CD4-positive, alpha-beta T cell (primary cell): ENCODE data around the gene TRAPPC2B. TPM values are rescaled to one million over a fixed set of nuclear protein-coding genes. Genes with fewer than 3 reads are reported as not detected.

Experiments used
- ATAC-seq: fragments of 200-7000 bp; cut with Tn5 transposase; one replicate; pipeline ENCODE4 v1.10.0; 2022; ENCODE audit warnings: mild to moderate bottlenecking; ENCODE audit not compliant: poor library complexity
- CTCF ChIA-PET: fragments of 350-600 bp; sonication (Branson Sonifier 250); formaldehyde crosslinking; loops from one replicate; lab custom pipeline; 2021; ENCODE audit warnings: antibody characterized with exemption, inconsistent platforms; lab: Charles Lee
- POLR2A ChIA-PET: fragments of 350-600 bp; sonication (Branson Sonifier 250); formaldehyde crosslinking; loops from one replicate; lab custom pipeline; 2021; ENCODE audit warnings: antibody characterized with exemption, inconsistent platforms; lab: Charles Lee
- DNase-seq, 14 experiments: peaks; one replicate each; pipeline ENCODE4 v3.0.0-alpha.2; 2013 to 2020; ENCODE audit warnings: mixed read lengths in 2 of 14
- H3K27ac ChIP-seq, 2 donors: one replicate each; pipeline versions ENCODE4 v1.5.1 to v1.7.0; 2013; ENCODE audit warnings: low read length in 2 of 2, low read depth in 1 of 2, mild to moderate bottlenecking in 1 of 2
- H3K27me3 ChIP-seq, 2 experiments: 1 replicate in 1 of 2; 2 replicates in 1 of 2; pipeline versions ENCODE4 v1.6.1 to v1.7.0; 2013; ENCODE audit warnings: low read length in 2 of 2, control low read depth in 1 of 2, mild to moderate bottlenecking in 1 of 2, moderate library complexity in 1 of 2; ENCODE audit not compliant: insufficient read depth in 2 of 2, control insufficient read depth in 1 of 2
- H3K36me3 ChIP-seq: one replicate; pipeline ENCODE4 v1.6.1; 2013; ENCODE audit warnings: low read length, control low read depth; ENCODE audit not compliant: insufficient read depth
- H3K4me1 ChIP-seq: one replicate; pipeline ENCODE4 v1.6.1; 2013; ENCODE audit warnings: low read length, control low read depth; ENCODE audit not compliant: insufficient read depth
- H3K4me3 ChIP-seq: one replicate; pipeline ENCODE4 v1.5.1; 2013; ENCODE audit warnings: mild to moderate bottlenecking, low read length, moderate library complexity
- H3K9me3 ChIP-seq, 2 experiments: 1 replicate in 1 of 2; 2 replicates in 1 of 2; pipeline versions ENCODE4 v1.6.1 to v1.7.0; 2013; ENCODE audit warnings: low read length in 2 of 2, mild to moderate bottlenecking in 2 of 2, control low read depth in 1 of 2, moderate library complexity in 1 of 2; ENCODE audit not compliant: control insufficient read depth in 1 of 2, insufficient read depth in 1 of 2
- H3K27ac Mint-ChIP-seq: one replicate; pipeline ENCODE4 v1.8.0; 2020; ENCODE audit warnings: mixed read lengths
- H3K27me3 Mint-ChIP-seq: one replicate; pipeline ENCODE4 v1.8.0; 2021; ENCODE audit warnings: mixed read lengths
- H3K36me3 Mint-ChIP-seq: one replicate; pipeline ENCODE4 v1.8.0; 2021; ENCODE audit warnings: low read depth, mixed read lengths
- H3K4me1 Mint-ChIP-seq: one replicate; pipeline ENCODE4 v1.8.0; 2021; ENCODE audit warnings: low read depth, mixed read lengths
- H3K4me3 Mint-ChIP-seq: one replicate; pipeline ENCODE4 v1.8.0; 2020; ENCODE audit warnings: mild to moderate bottlenecking, mixed read lengths
- H3K9me3 Mint-ChIP-seq: one replicate; pipeline ENCODE4 v1.8.0; 2020; ENCODE audit warnings: mixed read lengths
- CTCF ChIP-seq: fragments of 200-600 bp; IDR thresholded peaks from one replicate; pipeline ENCODE4 v1.8.0; 2022; ENCODE audit warnings: antibody characterized with exemption, mild to moderate bottlenecking
- intact Hi-C, 2 experiments: fragments of 100-400 bp; cut with DNase I in 1 of 2; cut with micrococcal nuclease in 1 of 2; formaldehyde crosslinking; loops; one replicate each; pipeline versions ENCODE4 v1.15.1 to v1.9.0; 2023 to 2025; cut with DNase I, micrococcal nuclease
- total RNA-seq, 174 experiments: library from RNA in 2 of 174; stranded (reverse) in 2 of 174; gene quantifications; one replicate each; pipeline ENCODE4 v1.2.3 and lab custom pipeline; 2021 to 2026

The TRAPPC2B gene
- total RNA-seq, 2 experiments from 2014 or later, result 11.5 to 12.7 TPM

GRCh38 chr19:57380923-57381322, 17.6 kb downstream of the TRAPPC2B start:
- CTCF ChIA-PET, result no interaction called here
- Mint-ChIP-seq H3K27me3 (no peaks in the 10 kb centered on the region), H3K4me3 (no peak overlapping the region), H3K9me3 (peaks cover 19% of the 10 kb centered on the region), H3K36me3 (peaks cover 56% of the 10 kb centered on the region), H3K4me1 (no peaks in the 10 kb centered on the region), H3K27ac (no peak overlapping the region)
- no peak for DNase-seq
- no peaks in the 10 kb centered on the region for H3K4me1 ChIP-seq
- ATAC-seq, result no peak
- H3K36me3 ChIP-seq, result no peaks in the 10 kb centered on the region
- H3K4me3 ChIP-seq, result no peak overlapping the region
- no peak overlapping the region for H3K27ac ChIP-seq
- H3K9me3 ChIP-seq, result peaks cover 37 to 52% of the 10 kb centered on the region in 2 experiments
- POLR2A ChIA-PET, result no interaction called here
- intact Hi-C loops, result no loop called here
- no peaks in the 10 kb centered on the region for H3K27me3 ChIP-seq
- TF ChIP-seq CTCF, result no peak

GRCh38 chr19:57382806-57383488, 19.6 kb downstream of the TRAPPC2B start:
- Mint-ChIP-seq H3K4me1 (no peaks in the 10 kb centered on the region), H3K27me3 (no peaks in the 10 kb centered on the region), H3K27ac (no peak overlapping the region), H3K36me3 (peaks cover 46% of the 10 kb centered on the region), H3K4me3 (no peak overlapping the region), H3K9me3 (peaks cover 18% of the 10 kb centered on the region)
- Histone ChIP-seq H3K9me3 (peaks cover 27 to 31% of the 10 kb centered on the region in 2 experiments), H3K27ac (no peak overlapping the region), H3K4me1 (no peaks in the 10 kb centered on the region), H3K27me3 (no peaks in the 10 kb centered on the region), H3K36me3 (no peaks in the 10 kb centered on the region), H3K4me3 (no peak overlapping the region)
- DNase-seq (no peak), ATAC-seq (no peak)
- POLR2A ChIA-PET, result no interaction called here
- no peak for TF ChIP-seq CTCF
- intact Hi-C loops, result no loop called here
- CTCF ChIA-PET, result no interaction called here

- peak overlapping the region; percentile 98 for H3K4me3 Mint-ChIP-seq
- Histone ChIP-seq H3K4me3 (peak overlapping the region; percentile 86), H3K27me3 (no peaks in the 10 kb centered on the region), H3K36me3 (peaks cover 15% of the 10 kb centered on the region), H3K9me3 (peaks cover 0 to 10% of the 10 kb centered on the region in 2 experiments), H3K4me1 (peaks cover 18% of the 10 kb centered on the region), H3K27ac (peak overlapping the region; percentile 86 to 95)
- intact Hi-C loops, result loop anchor here (1.0 to 2.0 kb wide), 7 partner anchors 22 to 190 kb away; partner anchors contain the start of genes ZNF749 (in 2 of the 2), TRAPPC2B (in 1 of the 2), ZNF17 (in 1 of the 2) and ZNF547 (in 1 of the 2)
- ChIA-PET CTCF (interaction anchor here (0.6 to 1.6 kb wide), 3 partner anchors 17 to 293 kb away, joined by 3 to 7 read pairs (median 3); partner anchors contain the start of gene ZNF551), POLR2A (interaction anchor here (0.6 to 1.9 kb wide), 18 partner anchors 17 to 794 kb away, joined by 3 to 12 read pairs (median 4); partner anchors contain the start of genes TRAPPC2B, ZNF154, ZNF264 and ZNF274)
- H3K27me3 Mint-ChIP-seq, result no peaks in the 10 kb centered on the region
- no peak for ATAC-seq
- no peak for TF ChIP-seq CTCF
- H3K4me1 Mint-ChIP-seq, result peaks cover 33% of the 10 kb centered on the region
- DNase-seq, result no peak
- H3K36me3 Mint-ChIP-seq, result peaks cover 71% of the 10 kb centered on the region
- peaks cover 12% of the 10 kb centered on the region for H3K9me3 Mint-ChIP-seq
- peak overlapping the region; percentile 95 for H3K27ac Mint-ChIP-seq
These were observed 25.9 kb downstream of the TRAPPC2B start for GRCh38 chr19:57389194-57389729.
